HepG2 (cell line): ENCODE data around the gene ZSWIM7. TPM values are rescaled to one million over a fixed set of nuclear protein-coding genes. Genes with fewer than 3 reads are reported as not detected.
A peak's percentile ranks its signal among the peaks of the same experiment; 100 is the strongest.

Experiments used
- AGO1 ChIP-seq: fragments of 200-400 bp; formaldehyde crosslinking; IDR thresholded peaks from 2 replicates; pipeline ENCODE4 v1.6.1; 2017; ENCODE audit warnings: mild to moderate bottlenecking, low read depth, low read length, moderate library complexity; ENCODE audit not compliant: poor library complexity, severe bottlenecking
- FOXA1 ChIP-seq, 2 experiments: fragments of 450-650 bp in 1 of 2; sonication (generic) in 1 of 2; formaldehyde crosslinking in 1 of 2; IDR thresholded peaks; 2 replicates each; pipeline versions ENCODE4 v1.4.0 to v1.6.1; 2016 to 2020; ENCODE audit warnings: missing genetic modification reagents in 1 of 2
- IKZF5 ChIP-seq: IDR thresholded peaks from 2 replicates; pipeline ENCODE4 v1.6.1; 2018; ENCODE audit warnings: missing genetic modification reagents, mild to moderate bottlenecking, missing compliant biosample characterization
- PHF8 ChIP-seq: sonication (generic); formaldehyde crosslinking; IDR thresholded peaks from 2 replicates; pipeline ENCODE4 v1.5.0; 2020; ENCODE audit warnings: missing genetic modification reagents
- SYNCRIP ChIP-seq: fragments of 200-400 bp; formaldehyde crosslinking; IDR thresholded peaks from 2 replicates; pipeline ENCODE4 v1.6.1; 2018; ENCODE audit warnings: mild to moderate bottlenecking, low read depth, low read length; ENCODE audit not compliant: insufficient read depth
- THAP11 ChIP-seq: IDR thresholded peaks from 2 replicates; pipeline ENCODE4 v1.6.1; 2016; ENCODE audit warnings: missing biosample characterization, missing genetic modification reagents
- XRCC5 ChIP-seq: fragments of 200-400 bp; formaldehyde crosslinking; optimal IDR thresholded peaks from 2 replicates; pipeline ENCODE3; 2017; ENCODE audit warnings: mild to moderate bottlenecking, low read length
- ZEB1 ChIP-seq: IDR thresholded peaks from 2 replicates; pipeline ENCODE4 v1.6.1; 2012; ENCODE audit warnings: mild to moderate bottlenecking, low read depth, inconsistent platforms; ENCODE audit not compliant: insufficient replicate concordance
- ZNF142 ChIP-seq: sonication (generic); formaldehyde crosslinking; IDR thresholded peaks from 2 replicates; pipeline ENCODE4 v1.4.0; 2020; ENCODE audit warnings: missing genetic modification reagents
- ZNF256 ChIP-seq: sonication (generic); formaldehyde crosslinking; conservative IDR thresholded peaks from 2 replicates; pipeline ENCODE4 v1.4.0; 2020; ENCODE audit warnings: missing genetic modification reagents
- ZNF441 ChIP-seq: sonication (generic); formaldehyde crosslinking; IDR thresholded peaks from 2 replicates; pipeline ENCODE4 v1.7.0; 2021; ENCODE audit warnings: missing genetic modification reagents, borderline replicate concordance
- ZNF768 ChIP-seq: sonication (generic); formaldehyde crosslinking; IDR thresholded peaks from 2 replicates; pipeline ENCODE4 v1.4.0; 2020; ENCODE audit warnings: missing genetic modification reagents
- polyA plus RNA-seq, 8 experiments: library from polyadenylated mRNA; depleted of rRNA in 3 of 8; stranded (reverse) in 7 of 8; unstranded in 1 of 8; fragments of >200 nt; fragmentation: Illumina TruSeq in 4 of 8; extraction: Trizol in 4 of 8; gene quantifications; 2 replicates each; pipeline versions ENCODE4 v1.2.1 to v1.2.3, GENCODE V29; 2011 to 2016; ENCODE audit warnings: low read depth in 4 of 8, missing spikeins in 1 of 8, mixed read lengths in 1 of 8; ENCODE audit not compliant: insufficient read depth in 1 of 8
- total RNA-seq, 5 experiments: library from RNA; depleted of rRNA; stranded (reverse); fragments of >200 nt; fragmentation: Illumina TruSeq; extraction: Trizol; gene quantifications; 2 replicates each; pipeline ENCODE4 v1.2.3, GENCODE V29; 2016; ENCODE audit warnings: low read depth in 1 of 5
- TF ChIP-seq, protein P1 (sequence below): IDR thresholded peaks from 2 replicates; pipeline ENCODE4 v1.6.1; 2016; ENCODE audit warnings: missing compliant biosample characterization, missing genetic modification reagents, borderline replicate concordance
- TF ChIP-seq, protein P2 (sequence below): sonication (generic); formaldehyde crosslinking; IDR thresholded peaks from 2 replicates; pipeline ENCODE4 v1.8.0; 2022; ENCODE audit warnings: missing genetic modification reagents, mild to moderate bottlenecking, moderate library complexity, borderline replicate concordance

ZSWIM7 gene
- total and polyA plus RNA-seq, 2 of the 13 experiments (the other 11 are each of a cell fraction or from before 2014, with no cell fraction given) = 13.1 to 28.1 TPM

GRCh38 chr17:15966183-15966878 is 33.2 kb downstream of the ZSWIM7 start (continued):
- TF ChIP-seq, protein P1, sequence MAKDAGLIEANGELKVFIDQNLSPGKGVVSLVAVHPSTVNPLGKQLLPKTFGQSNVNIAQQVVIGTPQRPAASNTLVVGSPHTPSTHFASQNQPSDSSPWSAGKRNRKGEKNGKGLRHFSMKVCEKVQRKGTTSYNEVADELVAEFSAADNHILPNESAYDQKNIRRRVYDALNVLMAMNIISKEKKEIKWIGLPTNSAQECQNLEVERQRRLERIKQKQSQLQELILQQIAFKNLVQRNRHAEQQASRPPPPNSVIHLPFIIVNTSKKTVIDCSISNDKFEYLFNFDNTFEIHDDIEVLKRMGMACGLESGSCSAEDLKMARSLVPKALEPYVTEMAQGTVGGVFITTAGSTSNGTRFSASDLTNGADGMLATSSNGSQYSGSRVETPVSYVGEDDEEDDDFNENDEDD (CRISPR knock-in tag) = no peak
- TF ChIP-seq ZEB1 (peak; percentile 66), XRCC5 (peak; percentile 24), FOXA1 (IDR thresholded peaks at IDR 0.05) (0 out of 2 replicates have a peak, but pooled peaks have one; percentile 16), FOXA1 (CRISPR knock-in tag; IDR thresholded peaks at IDR 0.05) (peak; percentile 72), ZNF768 (no peak), PHF8 (CRISPR knock-in tag) (0 out of 2 replicates have a peak, but pooled peaks have one; percentile 6), AGO1 (no peak), THAP11 (CRISPR knock-in tag) (0 out of 2 replicates have a peak, but pooled peaks have one; percentile 31), ZNF441 (CRISPR knock-in tag) (peak; percentile 41; the same call in 1 of the 2 replicates), ZNF256 (CRISPR knock-in tag) (no peak), ZNF142 (CRISPR knock-in tag) (peak; percentile 44; the same call in 1 of the 2 replicates), IKZF5 (CRISPR knock-in tag) (0 out of 2 replicates have a peak, but pooled peaks have one; percentile 22), SYNCRIP (no peak)
- TF ChIP-seq, protein P2, sequence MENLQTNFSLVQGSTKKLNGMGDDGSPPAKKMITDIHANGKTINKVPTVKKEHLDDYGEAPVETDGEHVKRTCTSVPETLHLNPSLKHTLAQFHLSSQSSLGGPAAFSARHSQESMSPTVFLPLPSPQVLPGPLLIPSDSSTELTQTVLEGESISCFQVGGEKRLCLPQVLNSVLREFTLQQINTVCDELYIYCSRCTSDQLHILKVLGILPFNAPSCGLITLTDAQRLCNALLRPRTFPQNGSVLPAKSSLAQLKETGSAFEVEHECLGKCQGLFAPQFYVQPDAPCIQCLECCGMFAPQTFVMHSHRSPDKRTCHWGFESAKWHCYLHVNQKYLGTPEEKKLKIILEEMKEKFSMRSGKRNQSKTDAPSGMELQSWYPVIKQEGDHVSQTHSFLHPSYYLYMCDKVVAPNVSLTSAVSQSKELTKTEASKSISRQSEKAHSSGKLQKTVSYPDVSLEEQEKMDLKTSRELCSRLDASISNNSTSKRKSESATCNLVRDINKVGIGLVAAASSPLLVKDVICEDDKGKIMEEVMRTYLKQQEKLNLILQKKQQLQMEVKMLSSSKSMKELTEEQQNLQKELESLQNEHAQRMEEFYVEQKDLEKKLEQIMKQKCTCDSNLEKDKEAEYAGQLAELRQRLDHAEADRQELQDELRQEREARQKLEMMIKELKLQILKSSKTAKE (CRISPR knock-in tag) = no peak
